NK-92 treated with Interleukin-12 subunit alpha and Interleukin-12 subunit beta, amount 100 ng/mL, for 24 hours (cell line): Measurements from ENCODE around the gene VPS29.
"Not testable (repeated sequence)": the region's sequence is repeated elsewhere in the genome, so short reads cannot be mapped to it uniquely, and the experiment has no call there.

Experiments used
- DNase-seq: peaks from one replicate; lab custom pipeline; 2025; lab: John Stamatoyannopoulos, UW

VPS29 gene

DNA sequence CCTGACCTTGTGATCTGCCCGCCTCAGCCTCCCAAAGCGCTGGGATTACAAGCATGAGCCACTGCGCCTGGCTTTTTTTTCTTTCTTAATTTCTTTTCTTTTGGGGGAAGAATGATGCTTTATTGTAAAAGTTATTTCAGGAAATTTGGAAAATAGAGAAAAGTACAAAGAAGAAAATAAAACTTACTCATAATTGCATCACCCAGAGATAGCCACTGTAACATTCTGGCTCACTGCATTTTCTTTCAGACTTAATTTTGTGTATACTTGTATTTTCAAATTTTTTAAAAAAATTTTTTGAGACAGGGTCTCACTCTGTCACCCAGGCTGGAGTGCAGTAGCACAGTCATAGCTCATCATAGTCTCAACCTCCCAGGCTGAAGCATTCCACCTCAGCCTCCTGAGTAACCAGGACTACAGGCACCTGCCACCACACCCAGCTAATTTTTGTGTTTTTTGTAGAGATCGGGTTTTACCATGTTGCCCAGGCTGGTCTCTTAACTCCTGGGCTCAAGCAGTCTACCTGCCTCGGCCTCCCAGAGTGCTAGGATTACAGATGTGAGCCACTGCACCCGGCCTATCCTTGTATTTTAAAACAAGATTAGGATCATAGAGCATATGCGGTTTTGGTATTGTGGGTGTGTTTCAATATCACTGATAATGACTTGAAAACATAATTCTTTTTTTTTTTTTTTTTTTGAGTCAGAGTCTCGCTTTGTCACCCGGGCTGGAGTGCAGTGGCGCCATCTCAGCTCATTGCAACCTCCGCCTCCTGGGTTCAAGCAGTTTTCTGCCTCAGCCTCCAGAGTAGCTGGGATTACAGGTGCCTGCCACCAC, 19.2 kb upstream of the VPS29 start:
- not testable (repeated sequence) for DNase-seq

DNA sequence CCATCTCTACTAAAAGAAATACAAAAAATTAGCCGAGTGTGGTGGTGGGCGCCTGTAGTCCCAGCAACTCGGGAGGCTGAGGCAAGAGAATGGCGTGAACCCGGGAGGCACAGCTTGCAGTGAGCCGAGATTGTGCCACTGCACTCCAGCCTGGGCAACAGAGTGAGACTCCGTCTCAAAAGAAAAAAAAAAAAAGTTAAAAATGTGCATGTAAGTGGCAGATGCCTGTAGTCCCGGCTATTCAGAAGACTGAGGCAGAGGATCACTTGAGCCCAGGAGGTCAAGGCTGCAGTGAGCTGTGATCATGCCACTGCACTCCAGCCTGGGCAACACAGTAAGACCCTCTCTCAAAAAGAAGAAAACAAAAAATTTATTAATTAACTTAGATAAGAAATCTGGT, 16.1 kb upstream of the VPS29 start:
- not testable (repeated sequence) for DNase-seq

DNA sequence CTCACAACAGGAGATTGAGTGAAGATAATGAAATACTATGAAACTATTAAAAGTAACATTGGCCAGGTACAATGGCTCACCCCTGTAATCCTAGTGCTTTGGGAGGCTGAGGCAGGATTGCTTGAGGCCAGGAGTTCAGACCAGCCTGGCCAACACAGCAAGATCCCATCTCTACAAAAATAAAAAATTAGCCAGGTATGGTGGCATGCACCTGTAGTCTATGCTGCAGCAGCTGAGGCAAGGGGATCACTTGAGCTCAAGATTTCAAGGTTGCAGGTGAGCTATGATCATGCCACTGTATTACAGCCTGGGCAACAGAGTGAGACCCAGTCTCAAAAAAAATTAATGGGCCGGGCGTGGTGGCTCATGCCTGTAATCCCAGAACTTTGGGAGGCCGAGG, 15.1 kb upstream of the VPS29 start:
- no peak for DNase-seq

DNA sequence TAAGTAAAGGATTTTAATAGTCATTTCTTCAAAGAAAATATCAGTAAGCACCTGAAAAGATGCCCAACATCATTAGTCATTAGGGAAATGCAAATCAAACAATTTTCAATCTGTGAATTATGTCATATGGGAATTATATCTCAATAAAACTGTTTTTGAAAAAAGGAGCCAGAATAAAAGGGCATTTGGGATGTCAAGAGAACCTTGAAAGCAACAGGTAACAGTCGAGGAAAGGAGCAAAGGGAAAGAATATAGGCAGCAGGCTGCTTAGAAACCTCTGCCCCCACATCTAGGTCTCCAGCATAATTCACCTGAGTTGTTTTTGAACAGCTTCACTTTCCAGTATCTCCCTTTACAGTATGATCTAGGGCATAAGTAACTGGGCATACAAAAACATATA, 12.5 kb upstream of the VPS29 start:
- no peak for DNase-seq

DNA sequence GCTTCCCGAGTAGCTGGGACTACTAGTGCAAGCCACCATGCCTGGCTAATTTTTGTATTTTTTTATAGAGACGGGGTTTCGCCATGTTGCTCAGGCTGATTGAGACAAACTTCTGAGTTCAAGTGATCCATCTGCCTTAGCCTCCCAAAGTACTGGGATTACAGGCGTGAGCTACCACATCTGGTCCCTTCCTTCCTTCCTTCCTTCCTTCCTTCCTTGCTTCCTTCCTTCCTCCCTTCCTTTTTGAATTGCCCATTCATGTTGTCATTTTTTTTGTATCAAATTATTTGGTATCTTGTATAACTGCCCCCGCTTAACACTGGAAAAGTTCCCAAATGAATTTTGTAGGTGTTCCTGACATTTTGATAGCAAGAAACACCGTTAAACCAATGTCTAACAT, 11.9 kb upstream of the VPS29 start:
- DNase-seq, result no peak

DNA sequence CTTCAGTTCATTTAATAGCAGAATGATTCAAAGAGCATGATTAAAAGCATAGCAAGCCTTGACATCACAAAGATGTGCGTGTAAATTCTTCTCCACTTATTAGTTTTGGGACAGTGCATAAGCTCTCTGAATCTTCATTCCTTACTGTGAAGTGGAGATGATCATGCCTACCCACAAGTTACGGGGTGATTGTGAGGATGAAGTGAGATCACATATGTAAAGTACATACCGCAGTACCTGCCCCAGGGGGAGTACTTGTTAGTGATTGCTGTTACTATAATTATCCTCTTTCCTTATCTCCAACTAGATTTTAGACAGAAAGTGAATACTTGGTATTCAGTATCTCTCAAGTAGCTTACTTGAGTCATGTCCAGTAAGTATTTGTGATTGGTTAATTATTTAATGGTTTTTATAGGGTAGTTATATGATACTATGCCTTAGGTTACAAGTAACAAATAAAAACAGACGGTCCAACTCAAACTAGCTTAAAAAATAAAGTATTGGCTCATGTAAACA, 6.2 kb upstream of the VPS29 start:
- DNase-seq, result no peak

DNA sequence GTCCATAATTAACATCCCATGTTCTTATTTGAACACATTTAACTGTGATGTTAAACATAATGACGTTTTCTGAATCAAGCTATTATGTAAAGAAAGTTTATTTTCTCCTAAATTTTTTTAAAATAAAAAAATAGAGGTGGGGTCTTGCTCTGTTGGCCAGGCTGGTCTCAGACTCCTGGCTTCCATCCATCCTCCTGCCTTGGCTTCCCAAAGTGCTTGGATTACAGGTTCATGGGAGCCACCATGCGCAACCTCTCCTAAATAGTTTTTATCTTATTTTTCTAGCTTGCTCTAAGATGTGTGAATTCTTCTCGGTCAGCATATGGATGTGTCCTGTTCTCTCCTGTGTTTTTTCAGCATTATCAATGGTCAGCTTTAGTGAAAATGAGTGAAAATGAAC, 3.4 kb upstream of the VPS29 start:
- DNase-seq, result no peak

DNA sequence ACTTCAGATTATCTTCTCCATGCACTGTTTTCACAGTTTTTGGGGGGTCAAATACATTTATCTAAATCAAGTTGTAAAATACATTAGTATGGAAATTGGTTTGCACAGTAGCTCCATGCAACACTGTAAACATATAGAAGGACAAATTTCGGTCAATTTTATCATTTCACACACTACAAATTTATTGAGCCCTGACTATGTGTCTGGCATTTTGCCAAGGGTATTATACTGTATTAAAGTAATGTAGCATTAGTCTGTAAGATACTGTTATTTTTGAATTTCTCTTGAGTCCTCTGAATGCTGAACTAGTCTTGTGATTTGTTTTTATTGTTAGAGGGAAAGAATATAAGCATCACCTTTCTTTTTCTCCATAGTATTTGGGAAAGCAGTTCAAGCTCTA, 1.5 kb upstream of the VPS29 start:
- no peak for DNase-seq

DNA sequence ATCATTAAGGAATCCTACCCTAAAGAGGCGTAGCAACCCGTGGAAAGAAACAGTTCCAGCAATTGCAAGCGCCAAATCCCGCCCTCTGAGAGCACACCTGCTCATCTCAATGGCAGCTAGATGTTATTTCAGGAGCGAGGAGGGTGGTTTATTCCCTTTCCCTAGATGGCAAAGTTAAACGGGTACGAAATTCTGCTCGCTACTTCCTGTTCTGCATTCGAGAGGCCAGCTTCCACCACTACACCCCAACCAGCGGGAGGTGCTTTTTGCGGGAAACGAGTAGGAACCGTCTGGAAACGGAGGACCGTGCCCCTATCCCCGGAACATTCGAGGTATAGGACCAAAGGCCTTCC, 536 bp downstream of the VPS29 start:
- peak; percentile 45 for DNase-seq

DNA sequence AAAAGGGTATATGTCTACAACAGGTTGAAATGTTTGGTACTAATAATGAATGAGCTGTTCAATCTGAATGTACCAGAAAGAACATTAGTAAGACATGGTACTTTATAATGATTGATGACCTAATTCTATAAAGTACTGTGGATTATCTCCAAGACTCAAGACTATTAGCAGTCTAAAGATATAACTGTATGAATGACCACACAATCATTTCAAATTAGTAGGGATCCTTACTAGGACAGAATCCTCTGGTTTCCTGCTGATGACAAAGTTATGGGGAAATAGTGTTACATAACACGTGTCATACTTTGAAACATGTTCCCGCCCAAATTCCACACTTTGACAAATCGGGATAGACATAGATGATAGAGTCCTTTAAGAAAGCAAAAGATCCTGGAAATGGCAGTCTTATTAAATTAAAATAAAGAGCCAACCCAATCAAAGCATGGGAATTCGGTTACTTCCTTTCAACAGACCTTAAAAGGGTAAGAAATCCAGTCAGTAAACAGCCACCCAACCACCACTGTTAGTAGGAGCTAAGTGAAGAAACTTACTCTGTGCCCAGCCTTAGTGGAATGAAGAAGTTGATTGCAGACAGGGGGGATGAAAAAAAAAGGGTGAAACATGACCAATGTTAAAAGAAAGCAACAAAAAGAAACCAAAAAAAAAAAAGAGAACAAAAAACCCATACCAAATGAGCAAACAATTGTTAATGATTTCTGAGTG, 2.8 kb downstream of the VPS29 start:
- no peak for DNase-seq

DNA sequence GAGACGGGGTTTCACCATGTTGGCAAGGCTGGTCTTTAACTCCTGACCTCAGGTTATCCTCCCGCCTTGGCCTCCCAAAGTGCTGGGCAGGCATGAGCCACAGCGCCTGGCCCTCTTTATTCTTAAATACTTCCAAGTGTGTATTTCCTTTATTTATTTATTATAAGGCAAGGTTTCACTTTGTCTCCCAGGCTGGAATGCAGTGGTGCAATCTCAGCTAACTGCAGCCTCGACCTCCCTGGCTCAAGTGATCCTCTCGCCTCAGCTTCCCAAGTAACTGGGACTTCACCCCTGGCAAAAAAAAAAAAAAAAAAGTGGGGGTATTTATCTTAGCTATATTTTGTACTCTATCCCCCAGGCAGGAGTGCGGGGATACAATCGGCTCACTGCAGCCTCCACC, 26.5 kb downstream of the VPS29 start:
- DNase-seq, result no peak

DNA sequence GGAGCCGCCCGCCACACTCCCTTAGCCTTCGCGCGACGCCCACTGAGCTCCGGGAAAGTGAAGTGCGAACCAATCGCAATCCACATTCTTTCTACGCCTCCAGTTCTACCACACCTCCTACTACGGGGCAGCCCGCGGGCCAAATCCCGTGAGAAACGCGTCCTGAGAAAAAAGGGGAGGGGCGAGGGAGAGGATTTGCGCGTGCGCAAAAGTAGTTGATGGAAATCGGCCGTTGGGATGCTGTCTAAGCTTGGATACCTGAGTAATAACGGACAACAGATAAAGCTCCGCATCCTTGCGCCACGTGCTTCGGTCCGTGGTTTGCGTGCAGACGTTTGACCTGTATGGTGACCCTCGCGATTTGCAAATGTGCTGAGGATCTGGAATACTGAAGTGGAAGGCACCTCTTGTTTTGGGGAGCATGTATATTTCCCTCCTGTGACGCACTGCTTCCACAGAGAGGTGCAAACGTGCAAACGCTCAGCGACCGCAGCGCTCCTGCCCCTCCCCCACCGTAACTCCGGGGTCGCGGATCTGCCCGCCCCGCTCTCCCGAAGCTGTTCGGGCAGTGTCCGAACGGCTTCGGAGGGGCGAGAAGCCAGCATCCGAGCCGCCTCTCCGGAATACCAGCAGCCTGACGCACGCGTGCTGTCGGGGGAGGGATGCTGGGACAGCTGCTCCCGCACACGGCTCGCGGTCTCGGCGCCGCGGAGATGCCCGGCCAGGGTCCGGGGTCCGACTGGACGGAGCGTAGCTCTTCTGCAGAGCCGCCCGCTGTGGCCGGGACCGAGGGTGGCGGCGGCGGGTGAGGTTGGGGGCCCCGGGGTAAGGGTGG, 33.5 kb downstream of the VPS29 start, which contains the start of the genes FAM216A and GPN3:
TSS of gene FAM216A (plus strand) at position 632 of the 835 bp plus-strand sequence. CDS start at position 663, 31 bp downstream.
TSS of gene GPN3 (minus strand) at position 44 of the 835 bp plus-strand sequence. CDS start 54 bp downstream, outside the sequence.
- peak; percentile 89 for DNase-seq

DNA sequence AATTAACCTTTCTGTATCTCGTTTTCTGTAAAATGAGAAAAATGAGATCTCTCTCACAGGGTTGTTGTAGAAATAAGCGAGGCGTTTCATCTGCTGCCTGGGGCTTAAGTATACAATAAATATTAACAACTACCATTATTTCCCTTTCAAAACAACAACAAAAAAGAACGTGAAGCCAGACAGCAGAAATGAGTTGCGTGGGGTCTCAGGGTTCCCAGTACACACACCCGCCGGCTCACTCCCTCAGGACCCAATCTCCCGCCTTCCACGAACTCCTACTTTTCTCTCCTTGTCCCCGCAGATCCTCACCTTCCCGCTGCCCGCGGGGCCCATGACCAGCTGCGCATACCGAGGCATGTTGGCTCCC, 34.1 kb downstream of the VPS29 start:
- no peak for DNase-seq

DNA sequence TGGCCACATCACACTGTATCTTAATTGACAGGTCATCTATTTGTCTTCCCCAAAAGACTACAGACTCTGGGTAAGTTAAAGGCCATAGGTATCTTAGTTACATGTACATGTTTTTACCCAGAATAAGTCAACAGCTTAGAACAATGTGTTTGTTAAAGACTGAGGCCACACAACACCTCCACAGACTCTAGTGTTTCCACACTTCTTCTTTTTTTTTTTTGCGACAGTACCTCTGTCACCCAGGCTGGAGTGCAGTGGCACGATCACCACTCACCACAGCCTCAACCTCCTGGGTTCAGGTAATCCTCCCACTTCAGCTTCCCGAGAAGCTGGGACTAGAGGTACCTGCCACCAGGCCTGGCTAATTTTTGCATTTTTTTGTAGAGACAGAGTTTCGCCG, 35.1 kb downstream of the VPS29 start:
- no peak for DNase-seq

DNA sequence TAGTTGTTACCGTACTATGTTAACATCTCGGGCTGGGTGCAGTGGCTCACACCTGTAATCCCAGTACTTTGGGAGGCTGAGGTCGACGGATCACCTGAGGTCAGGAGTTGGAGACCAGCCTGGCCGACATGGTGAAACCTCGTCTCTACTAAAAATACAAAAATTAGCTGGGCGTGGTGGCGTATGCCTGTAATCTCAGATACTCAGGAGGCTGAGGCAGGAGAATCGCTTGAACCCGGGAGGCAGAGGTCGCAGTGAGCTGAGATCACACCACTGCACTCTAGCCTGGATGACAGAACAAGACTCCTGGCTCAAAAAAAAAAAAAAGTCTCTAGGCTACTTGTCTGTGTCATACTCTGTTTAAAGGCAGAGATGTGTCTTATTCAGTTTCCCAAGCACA, 36.1 kb downstream of the VPS29 start:
- DNase-seq, result not testable (repeated sequence)

DNA sequence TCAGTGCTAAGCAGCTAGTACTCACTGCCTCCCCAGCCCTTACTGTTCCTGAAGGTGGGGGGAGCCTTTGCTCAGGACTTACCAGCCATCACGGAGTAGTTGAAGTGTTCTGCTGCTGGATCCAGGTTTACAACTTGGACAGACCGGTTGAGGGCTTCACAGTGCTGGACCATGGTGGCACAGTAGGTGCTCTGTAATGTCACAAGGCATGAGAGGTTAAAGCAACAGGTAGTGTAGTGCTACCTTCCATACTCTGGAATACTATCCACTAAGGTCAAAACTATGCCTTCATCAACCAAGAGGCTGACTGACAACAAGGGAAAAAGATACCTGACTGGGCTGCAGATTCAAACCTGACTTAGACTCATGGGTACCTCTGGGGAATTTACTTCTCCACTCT, 36.9 kb downstream of the VPS29 start:
- DNase-seq, result no peak

DNA sequence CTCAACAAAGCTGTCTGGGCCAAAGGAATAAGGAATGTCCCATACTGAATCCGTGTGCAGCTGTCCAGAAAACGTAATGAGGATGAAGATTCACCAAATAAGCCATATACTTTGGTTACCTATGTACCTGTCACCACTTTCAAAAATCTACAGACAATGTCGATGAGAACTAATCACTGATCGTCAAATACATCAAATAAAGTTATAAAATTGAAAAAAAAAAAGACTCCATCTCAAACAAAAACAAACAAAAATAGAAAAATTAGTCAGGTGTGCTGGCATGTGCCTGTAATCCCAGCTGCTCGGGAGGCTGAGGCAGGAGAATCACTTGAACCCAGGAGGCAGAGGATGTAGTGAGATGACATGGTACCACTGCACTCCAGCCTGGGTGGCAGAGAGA, 40.7 kb downstream of the VPS29 start:
- not testable (repeated sequence) for DNase-seq

DNA sequence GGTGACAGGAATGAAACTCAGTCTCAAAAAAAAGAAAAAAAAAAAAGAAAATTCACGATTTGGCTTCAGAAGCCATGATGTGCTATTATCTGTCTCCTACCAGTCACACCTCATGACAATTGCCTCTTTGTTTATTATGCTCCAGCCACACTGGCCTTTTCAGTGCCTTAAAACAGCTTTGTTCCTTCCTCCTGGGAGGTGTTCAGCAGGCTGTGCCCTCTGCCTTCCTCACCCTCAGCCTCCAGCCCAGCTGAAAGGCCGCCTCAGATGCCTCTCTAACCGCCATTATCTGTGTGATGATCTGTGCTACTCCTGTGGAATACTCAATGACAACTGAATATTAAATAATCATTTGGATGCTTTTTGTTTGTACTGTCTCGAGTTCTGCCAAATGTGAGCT, 43.2 kb downstream of the VPS29 start:
- DNase-seq, result no peak

DNA sequence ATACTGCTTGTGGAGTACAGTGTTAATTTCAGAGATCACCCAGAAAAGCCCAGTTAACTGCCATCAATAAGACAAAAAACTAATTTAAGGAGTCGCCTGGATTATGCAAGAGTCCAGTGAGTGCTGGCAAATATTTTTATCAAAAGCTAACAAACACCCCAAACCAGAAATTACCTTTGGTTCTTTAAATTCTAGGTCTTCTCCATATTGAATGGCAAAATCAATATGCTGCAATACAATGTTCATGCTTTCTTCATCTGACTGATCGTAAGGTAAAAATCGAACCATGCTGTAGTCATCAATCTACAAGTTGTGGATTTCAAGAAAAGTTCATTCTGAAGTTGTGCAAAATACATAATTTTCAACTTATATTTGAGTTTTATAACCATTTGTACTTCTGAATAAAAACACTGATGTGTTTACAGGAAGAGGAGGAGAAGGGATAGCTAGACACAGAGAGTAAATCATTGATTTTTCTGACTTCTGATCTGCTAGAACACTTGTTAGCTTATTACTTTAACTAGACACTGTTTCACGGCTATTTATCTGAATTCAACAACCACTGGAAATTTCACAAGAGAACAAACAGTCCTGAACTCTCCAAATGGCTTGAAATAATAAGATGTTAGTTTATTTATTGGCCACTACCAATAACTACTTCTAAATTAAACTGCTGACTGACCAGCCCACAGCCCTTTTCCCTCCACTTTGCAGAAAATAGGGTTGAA, 48.2 kb downstream of the VPS29 start:
- DNase-seq, result no peak

DNA sequence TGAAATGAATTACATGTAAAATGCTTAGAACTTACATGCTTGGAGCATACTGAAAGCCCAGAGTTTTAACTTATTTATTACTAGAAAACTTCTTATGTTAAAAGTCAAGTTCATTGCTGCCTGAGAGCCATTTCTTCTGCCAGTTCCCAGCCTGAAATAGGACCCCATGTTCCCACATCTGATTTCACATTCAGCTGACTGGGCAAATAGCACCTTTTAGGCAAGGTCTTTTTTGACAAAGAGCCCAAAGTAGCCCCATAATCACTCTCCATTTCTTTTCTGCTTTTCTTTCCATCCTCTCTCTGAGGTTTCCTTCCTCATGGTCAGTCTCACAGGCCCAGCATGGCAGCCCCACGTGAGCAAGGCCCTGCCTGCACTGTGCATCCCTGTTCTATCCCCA, 50.6 kb downstream of the VPS29 start:
- no peak for DNase-seq

DNA sequence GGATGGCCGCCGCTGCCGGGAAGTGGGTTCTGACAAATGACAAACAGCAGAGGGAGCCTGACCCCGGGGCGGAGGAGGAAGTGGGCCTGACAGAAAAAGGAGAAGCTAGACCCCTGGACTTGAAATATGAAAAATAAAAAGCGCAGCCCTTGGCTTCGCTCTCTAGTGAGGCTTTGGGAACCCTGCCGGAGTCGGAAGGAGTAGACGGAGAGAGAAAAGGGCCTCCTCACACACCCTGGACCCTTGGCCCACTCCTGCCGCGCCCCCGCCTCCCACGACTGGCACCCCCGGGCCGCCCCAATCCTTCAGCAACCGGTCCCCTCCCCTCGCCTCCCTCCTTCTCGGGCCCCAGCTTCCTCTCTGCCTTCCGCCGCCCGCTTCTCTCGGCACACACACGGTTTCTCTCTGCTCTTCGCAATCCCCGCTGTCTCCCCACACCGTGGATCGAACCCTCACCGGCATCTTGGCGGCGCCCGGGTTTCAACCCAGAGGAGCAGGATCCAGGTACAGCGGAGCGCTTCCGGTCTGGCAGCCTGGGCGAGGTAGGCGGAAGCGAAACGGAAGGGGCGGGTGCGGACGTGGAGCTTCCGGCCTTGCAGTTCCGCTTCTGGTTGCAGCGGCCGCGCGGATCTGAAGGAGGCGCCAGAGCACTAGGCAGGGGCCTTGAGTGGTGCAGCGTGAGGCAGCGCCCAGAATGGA, 52.0 kb downstream of the VPS29 start, which contains the start of gene ARPC3:
TSS of gene ARPC3 (minus strand) at position 539 of the 699 bp plus-strand sequence. CDS start at position 462, 77 bp downstream.
- DNase-seq, result peak; percentile 89
